ENCODE results near the gene MYH7. TPM values are rescaled to one million over a fixed set of nuclear protein-coding genes. Genes with fewer than 3 reads are reported as not detected.
"Not testable (repeated sequence)": the region's sequence is repeated elsewhere in the genome, so short reads cannot be mapped to it uniquely, and the experiment has no call there.

The MYH7 gene
- polyA plus RNA-seq, 2 donors, result 0.08 to 0.12 TPM

DNA sequence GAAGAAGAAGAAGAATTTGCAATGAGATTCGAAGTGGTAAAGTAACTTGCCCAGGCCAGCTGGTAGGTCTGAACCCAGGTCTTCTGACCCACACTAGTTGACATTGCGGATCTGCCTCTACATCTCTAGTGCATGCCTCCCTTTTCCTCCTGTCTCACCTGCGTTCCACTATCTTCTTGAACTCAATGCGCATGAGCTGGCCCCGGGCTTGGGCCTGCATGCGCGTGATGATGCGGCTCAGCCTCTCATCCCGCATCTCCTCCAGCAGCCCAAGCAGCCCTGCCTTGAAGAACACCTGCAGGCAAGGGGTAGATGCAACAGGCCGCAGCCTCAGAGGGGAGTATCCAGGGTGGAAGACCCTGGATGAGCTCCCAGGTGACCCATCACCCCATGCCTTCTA is 39.3 kb downstream of the MYH7 start:
- H3K9me3 ChIP-seq (ENCODE audit: control insufficient read depth in 2 of 2, insufficient read depth in 1 of 2, low read depth in 1 of 2, low read length in 1 of 2), result no peaks in the 10 kb centered on the region
- no peak overlapping the region for H3K4me3 ChIP-seq (ENCODE audit: low read depth in 1 of 2, low read length in 2 of 2)
- H3K27ac ChIP-seq (ENCODE audit: low read depth in 2 of 2, low read length in 1 of 2), result no peak overlapping the region
- WGBS, 2 donors, result 92% methylated on average over 10 of the region's 10 CpGs
- H3K4me1 ChIP-seq (ENCODE audit: control insufficient read depth in 2 of 2, insufficient read depth in 2 of 2, low read length in 1 of 2), result no peaks in the 10 kb centered on the region
- H3K36me3 ChIP-seq (ENCODE audit: control insufficient read depth in 2 of 2, insufficient read depth in 2 of 2, low read length in 1 of 2), result no peaks in the 10 kb centered on the region
- no peaks in the 10 kb centered on the region for H3K27me3 ChIP-seq (ENCODE audit: control insufficient read depth in 1 of 2, insufficient read depth in 2 of 2, low read length in 2 of 2)

DNA sequence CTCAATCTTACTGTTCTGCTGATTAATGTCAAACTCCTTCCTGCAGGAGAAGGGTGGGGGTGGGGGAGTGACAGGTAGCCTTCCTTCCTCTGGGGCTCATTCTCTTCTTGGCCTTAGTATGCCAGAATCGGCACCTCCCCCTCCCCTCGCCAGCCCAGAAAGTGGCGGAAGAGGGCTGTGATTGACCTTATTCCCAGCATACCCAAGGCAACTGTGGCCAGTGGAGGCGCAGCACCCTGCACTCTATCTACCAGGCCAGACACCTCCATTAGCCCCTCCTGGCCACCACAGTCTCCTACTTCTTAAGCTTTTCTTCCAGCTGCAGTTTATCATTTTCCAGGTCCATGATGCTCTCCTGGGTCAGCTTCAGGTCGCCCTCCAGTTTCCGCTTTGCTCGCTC is 42.8 kb downstream of the MYH7 start:
- no peaks in the 10 kb centered on the region for H3K27me3 ChIP-seq (ENCODE audit: control insufficient read depth in 1 of 2, insufficient read depth in 2 of 2, low read length in 2 of 2)
- 78% methylated on average over 7 of the region's 7 CpGs for WGBS, 2 donors
- no peak overlapping the region for H3K4me3 ChIP-seq (ENCODE audit: low read depth in 1 of 2, low read length in 2 of 2)
- no peak overlapping the region for H3K27ac ChIP-seq (ENCODE audit: low read depth in 2 of 2, low read length in 1 of 2)
- no peaks in the 10 kb centered on the region for H3K9me3 ChIP-seq (ENCODE audit: control insufficient read depth in 2 of 2, insufficient read depth in 1 of 2, low read depth in 1 of 2, low read length in 1 of 2)
- H3K4me1 ChIP-seq (ENCODE audit: control insufficient read depth in 2 of 2, insufficient read depth in 2 of 2, low read length in 1 of 2), result no peaks in the 10 kb centered on the region
- H3K36me3 ChIP-seq (ENCODE audit: control insufficient read depth in 2 of 2, insufficient read depth in 2 of 2, low read length in 1 of 2), result no peaks in the 10 kb centered on the region

DNA sequence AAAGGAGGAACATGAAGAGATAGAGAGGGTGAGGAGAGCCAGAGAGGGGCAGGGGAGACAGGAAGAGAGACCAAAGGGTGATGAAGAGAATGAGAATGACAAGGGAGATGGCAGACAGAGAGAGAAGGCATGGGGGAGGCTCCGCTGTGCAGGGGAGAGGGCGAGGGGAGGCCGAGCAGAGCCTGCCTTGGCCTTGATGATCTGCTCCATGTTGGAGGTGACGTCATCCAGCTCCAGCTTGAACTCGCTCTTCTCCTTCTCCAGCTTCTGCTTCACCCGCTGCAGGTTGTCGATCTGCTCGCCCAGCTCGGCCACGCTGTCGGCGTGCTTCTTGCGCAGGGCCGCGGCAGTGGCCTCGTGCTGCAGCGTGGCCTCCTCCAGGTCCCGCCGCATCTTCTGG is 45.6 kb downstream of the MYH7 start:
- H3K27ac ChIP-seq (ENCODE audit: low read depth in 2 of 2, low read length in 1 of 2); H3K4me3 ChIP-seq (ENCODE audit: low read depth in 1 of 2, low read length in 2 of 2); H3K27me3 ChIP-seq (ENCODE audit: control insufficient read depth in 1 of 2, insufficient read depth in 2 of 2, low read length in 2 of 2); H3K36me3 ChIP-seq (ENCODE audit: control insufficient read depth in 2 of 2, insufficient read depth in 2 of 2, low read length in 1 of 2); H3K9me3 ChIP-seq (ENCODE audit: control insufficient read depth in 2 of 2, insufficient read depth in 1 of 2, low read depth in 1 of 2, low read length in 1 of 2); H3K4me1 ChIP-seq (ENCODE audit: control insufficient read depth in 2 of 2, insufficient read depth in 2 of 2, low read length in 1 of 2): not testable (repeated sequence)
- 88 to 93% methylated on average over 3 to 5 of the region's 19 CpGs for WGBS, 2 donors

DNA sequence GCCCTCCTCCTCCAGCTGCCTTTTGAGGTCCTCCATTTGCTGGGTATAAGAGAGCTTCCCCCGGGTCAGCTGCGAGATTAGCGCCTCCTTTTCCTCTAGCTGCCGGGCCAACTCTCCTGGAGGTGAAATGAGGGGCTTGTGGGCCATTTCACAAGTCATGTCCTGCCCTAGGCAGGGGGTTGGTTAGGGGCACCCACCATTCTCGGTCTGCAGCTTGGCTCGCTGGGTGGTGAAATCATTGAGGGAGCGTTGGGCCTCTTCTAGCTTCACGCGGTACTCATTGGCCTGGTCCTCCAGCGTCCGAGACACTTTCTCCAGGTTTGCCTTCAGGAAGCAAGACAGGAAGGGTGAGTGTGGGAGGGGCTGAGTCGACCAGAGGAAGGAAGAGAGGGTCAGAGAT is 46.1 kb downstream of the MYH7 start:
- H3K9me3 ChIP-seq (ENCODE audit: control insufficient read depth in 2 of 2, insufficient read depth in 1 of 2, low read depth in 1 of 2, low read length in 1 of 2), result no peaks in the 10 kb centered on the region
- no peaks in the 10 kb centered on the region for H3K36me3 ChIP-seq (ENCODE audit: control insufficient read depth in 2 of 2, insufficient read depth in 2 of 2, low read length in 1 of 2)
- no peak overlapping the region for H3K4me3 ChIP-seq (ENCODE audit: low read depth in 1 of 2, low read length in 2 of 2)
- no peaks in the 10 kb centered on the region for H3K27me3 ChIP-seq (ENCODE audit: control insufficient read depth in 1 of 2, insufficient read depth in 2 of 2, low read length in 2 of 2)
- H3K4me1 ChIP-seq (ENCODE audit: control insufficient read depth in 2 of 2, insufficient read depth in 2 of 2, low read length in 1 of 2), result no peaks in the 10 kb centered on the region
- H3K27ac ChIP-seq (ENCODE audit: low read depth in 2 of 2, low read length in 1 of 2), result no peak overlapping the region
- 75 to 79% methylated on average over 12 of the region's 12 CpGs for WGBS, 2 donors

DNA sequence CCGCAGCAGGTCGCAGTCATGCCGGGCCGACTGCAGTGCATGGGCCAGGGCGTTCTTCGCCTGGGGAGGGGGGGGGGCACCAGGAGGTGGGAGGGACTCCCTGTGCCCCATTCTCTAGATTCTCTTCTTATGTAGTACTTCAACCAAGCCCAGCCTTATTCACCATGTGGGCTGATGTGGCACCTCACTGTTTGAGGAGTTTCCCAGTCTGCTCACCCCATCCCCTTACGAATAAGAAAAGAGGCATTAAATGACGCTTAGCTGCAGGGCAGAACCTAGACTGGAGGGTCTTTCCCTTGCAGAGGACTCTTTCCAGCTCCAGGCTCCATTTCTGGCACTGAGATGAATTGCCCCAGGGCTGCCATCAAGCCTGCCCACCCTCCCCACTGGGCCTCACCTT is 46.5 kb downstream of the MYH7 start:
- H3K9me3 ChIP-seq (ENCODE audit: control insufficient read depth in 2 of 2, insufficient read depth in 1 of 2, low read depth in 1 of 2, low read length in 1 of 2), result no peaks in the 10 kb centered on the region
- H3K27ac ChIP-seq (ENCODE audit: low read depth in 2 of 2, low read length in 1 of 2), result no peak overlapping the region

DNA sequence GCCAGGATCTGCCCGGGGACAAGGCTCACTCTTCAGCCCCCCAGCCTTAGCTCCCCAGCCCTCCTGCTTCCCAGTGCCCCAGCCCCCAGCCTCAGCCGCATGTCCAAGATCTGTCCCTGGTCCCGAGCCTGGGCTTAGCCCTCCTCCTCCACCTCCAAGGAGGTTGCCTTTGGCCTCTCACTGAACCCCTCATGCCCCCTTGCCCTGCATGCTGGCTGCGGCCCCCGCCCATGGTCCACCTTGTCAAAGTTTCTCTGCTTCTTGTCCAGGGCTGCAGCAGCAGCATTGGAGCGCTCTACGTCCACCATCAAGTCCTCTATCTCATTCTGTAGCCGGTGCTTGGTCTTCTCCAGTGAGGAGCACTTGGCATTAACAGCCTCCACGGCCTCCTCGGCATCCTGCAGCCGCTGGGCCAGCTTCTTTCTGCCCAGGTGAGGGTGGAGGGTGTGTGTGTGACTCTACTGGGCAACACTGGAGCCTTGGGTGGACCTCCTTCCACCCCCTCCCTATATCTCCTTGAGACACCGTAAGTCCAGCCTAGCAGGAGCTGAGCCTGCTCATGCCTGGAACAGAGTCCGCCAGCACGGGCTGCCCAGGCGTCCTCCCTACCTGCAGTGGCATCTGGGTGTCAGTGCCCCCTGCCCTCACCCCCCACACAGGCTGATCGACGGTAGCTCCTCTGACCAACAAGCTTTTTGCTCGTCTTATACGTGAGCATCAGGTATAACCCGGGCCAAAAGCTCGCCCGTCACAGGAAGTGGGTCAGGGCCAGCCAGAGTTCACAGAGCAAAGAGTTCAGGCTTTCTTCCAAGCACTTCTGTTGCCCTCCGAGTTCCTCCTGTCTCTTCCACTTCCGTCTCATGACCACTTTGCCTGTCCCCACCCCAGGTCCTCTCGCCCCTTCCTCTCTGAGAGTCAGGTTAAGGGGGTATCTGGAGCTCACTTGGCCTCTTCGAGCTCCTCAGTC is 47.3 kb downstream of the MYH7 start:
- WGBS, 2 donors, result 79 to 85% methylated on average over 26 of the region's 26 CpGs
- no peak overlapping the region for H3K4me3 ChIP-seq (ENCODE audit: low read depth in 1 of 2, low read length in 2 of 2)

More for the DNA sequence above, 46.5 kb downstream of the MYH7 start:
- H3K27me3 ChIP-seq (ENCODE audit: control insufficient read depth in 1 of 2, insufficient read depth in 2 of 2, low read length in 2 of 2), result no peaks in the 10 kb centered on the region
- no peaks in the 10 kb centered on the region for H3K36me3 ChIP-seq (ENCODE audit: control insufficient read depth in 2 of 2, insufficient read depth in 2 of 2, low read length in 1 of 2)
- WGBS, 2 donors, result 88 to 90% methylated on average over 8 of the region's 8 CpGs
- H3K4me1 ChIP-seq (ENCODE audit: control insufficient read depth in 2 of 2, insufficient read depth in 2 of 2, low read length in 1 of 2), result no peaks in the 10 kb centered on the region
- H3K4me3 ChIP-seq (ENCODE audit: low read depth in 1 of 2, low read length in 2 of 2), result no peak overlapping the region

DNA sequence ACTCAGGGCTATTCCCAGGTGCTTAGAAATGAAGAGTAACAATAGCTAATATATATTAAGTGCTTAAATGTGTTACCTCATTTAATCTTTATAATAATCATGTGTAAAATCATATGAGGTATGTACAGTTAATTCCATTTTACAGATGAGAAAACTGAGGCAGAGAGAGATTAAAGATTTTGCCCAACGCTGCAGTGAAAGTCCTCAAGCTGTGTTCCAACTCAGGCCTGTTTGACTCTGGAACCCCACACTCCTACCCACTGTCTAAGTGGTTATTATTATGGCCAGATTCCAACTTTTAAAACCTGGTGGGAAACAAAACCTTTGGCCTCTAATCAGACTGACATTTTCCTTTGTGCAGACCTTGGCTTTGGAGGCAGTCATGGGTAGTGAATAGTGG is 48.5 kb downstream of the MYH7 start:
- H3K4me1 ChIP-seq (ENCODE audit: control insufficient read depth in 2 of 2, insufficient read depth in 2 of 2, low read length in 1 of 2), result no peaks in the 10 kb centered on the region
- 89 to 94% methylated on average over 1 of the region's 1 CpG for WGBS, 2 donors
- H3K4me3 ChIP-seq (ENCODE audit: low read depth in 1 of 2, low read length in 2 of 2), result no peak overlapping the region
- H3K9me3 ChIP-seq (ENCODE audit: control insufficient read depth in 2 of 2, insufficient read depth in 1 of 2, low read depth in 1 of 2, low read length in 1 of 2), result no peaks in the 10 kb centered on the region
- no peaks in the 10 kb centered on the region for H3K36me3 ChIP-seq (ENCODE audit: control insufficient read depth in 2 of 2, insufficient read depth in 2 of 2, low read length in 1 of 2)
- no peaks in the 10 kb centered on the region for H3K27me3 ChIP-seq (ENCODE audit: control insufficient read depth in 1 of 2, insufficient read depth in 2 of 2, low read length in 2 of 2)
- no peak overlapping the region for H3K27ac ChIP-seq (ENCODE audit: low read depth in 2 of 2, low read length in 1 of 2)

More for the DNA sequence above, 47.3 kb downstream of the MYH7 start:
- H3K9me3 ChIP-seq (ENCODE audit: control insufficient read depth in 2 of 2, insufficient read depth in 1 of 2, low read depth in 1 of 2, low read length in 1 of 2), result no peaks in the 10 kb centered on the region
- H3K27ac ChIP-seq (ENCODE audit: low read depth in 2 of 2, low read length in 1 of 2), result no peak overlapping the region
- H3K36me3 ChIP-seq (ENCODE audit: control insufficient read depth in 2 of 2, insufficient read depth in 2 of 2, low read length in 1 of 2), result no peaks in the 10 kb centered on the region
- no peaks in the 10 kb centered on the region for H3K27me3 ChIP-seq (ENCODE audit: control insufficient read depth in 1 of 2, insufficient read depth in 2 of 2, low read length in 2 of 2)
- no peaks in the 10 kb centered on the region for H3K4me1 ChIP-seq (ENCODE audit: control insufficient read depth in 2 of 2, insufficient read depth in 2 of 2, low read length in 1 of 2)

DNA sequence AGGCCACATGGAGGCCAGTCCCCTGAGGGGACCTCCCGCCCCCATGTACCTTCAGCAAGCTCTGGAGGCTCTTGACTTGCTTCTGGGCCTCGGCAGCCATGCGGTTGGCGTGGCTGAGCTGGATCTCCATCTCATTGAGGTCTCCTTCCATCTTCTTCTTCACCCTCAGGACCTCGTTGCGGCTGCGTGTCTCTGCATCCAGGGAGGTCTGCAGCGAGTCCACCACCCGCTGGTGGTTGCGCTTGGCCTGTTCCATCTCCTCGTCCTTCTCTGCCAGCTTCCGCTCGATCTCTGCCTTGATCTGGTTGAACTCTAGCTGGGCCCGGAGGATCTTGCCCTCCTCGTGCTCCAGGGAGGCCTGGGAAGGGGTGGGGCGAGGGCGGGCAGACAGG is 49.2 kb downstream of the MYH7 start:
- not testable (repeated sequence) for H3K9me3 ChIP-seq (ENCODE audit: control insufficient read depth in 2 of 2, insufficient read depth in 1 of 2, low read depth in 1 of 2, low read length in 1 of 2); H3K36me3 ChIP-seq (ENCODE audit: control insufficient read depth in 2 of 2, insufficient read depth in 2 of 2, low read length in 1 of 2)
- 85 to 87% methylated on average over 16 to 17 of the region's 17 CpGs for WGBS, 2 donors

DNA sequence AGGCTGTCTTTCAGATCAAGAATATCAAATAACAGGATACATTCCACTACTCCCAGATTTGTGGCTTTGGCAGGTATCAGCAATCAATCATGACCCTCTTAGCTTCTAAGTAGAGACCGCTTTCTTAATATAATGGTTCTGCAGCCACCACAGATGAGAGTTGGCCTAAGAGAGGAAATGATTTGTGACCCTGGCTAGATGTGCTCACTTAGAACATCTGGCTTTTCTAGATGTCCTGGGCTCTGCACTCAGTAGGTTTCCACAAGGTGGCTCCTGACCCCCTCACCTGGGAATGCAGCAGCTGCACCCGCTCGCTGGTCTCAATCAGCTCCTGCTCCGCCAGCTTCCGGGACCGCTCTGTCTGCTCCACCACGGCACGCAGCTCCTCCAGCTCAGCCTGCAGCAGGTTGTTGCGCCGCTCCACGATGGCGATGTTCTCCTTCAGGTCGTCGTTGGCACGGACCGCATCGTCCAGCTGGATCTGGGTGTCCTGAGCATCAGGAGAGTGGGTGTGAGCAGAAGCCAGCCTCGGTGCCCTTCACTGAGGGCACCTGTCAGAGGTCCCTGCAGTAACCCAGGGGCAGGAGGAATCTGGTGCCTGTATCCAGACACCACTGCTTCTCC is 49.7 kb downstream of the MYH7 start:
- Histone ChIP-seq H3K9me3 (ENCODE audit: control insufficient read depth in 2 of 2, insufficient read depth in 1 of 2, low read depth in 1 of 2, low read length in 1 of 2) (no peaks in the 10 kb centered on the region), H3K4me1 (ENCODE audit: control insufficient read depth in 2 of 2, insufficient read depth in 2 of 2, low read length in 1 of 2) (no peaks in the 10 kb centered on the region), H3K27ac (ENCODE audit: low read depth in 2 of 2, low read length in 1 of 2) (no peak overlapping the region), H3K36me3 (ENCODE audit: control insufficient read depth in 2 of 2, insufficient read depth in 2 of 2, low read length in 1 of 2) (no peaks in the 10 kb centered on the region), H3K4me3 (ENCODE audit: low read depth in 1 of 2, low read length in 2 of 2) (no peak overlapping the region), H3K27me3 (ENCODE audit: control insufficient read depth in 1 of 2, insufficient read depth in 2 of 2, low read length in 2 of 2) (no peaks in the 10 kb centered on the region)
- WGBS, 2 donors, result 79 to 87% methylated on average over 17 to 18 of the region's 18 CpGs

More for the DNA sequence above, 49.2 kb downstream of the MYH7 start:
- not testable (repeated sequence) for H3K27ac ChIP-seq (ENCODE audit: low read depth in 2 of 2, low read length in 1 of 2); H3K27me3 ChIP-seq (ENCODE audit: control insufficient read depth in 1 of 2, insufficient read depth in 2 of 2, low read length in 2 of 2); H3K4me1 ChIP-seq (ENCODE audit: control insufficient read depth in 2 of 2, insufficient read depth in 2 of 2, low read length in 1 of 2); H3K4me3 ChIP-seq (ENCODE audit: low read depth in 1 of 2, low read length in 2 of 2)
